Suppressor macrophage treated with lipopolysaccharide for 4 hours (primary cell): Measurements from ENCODE around the gene SLC35E2B.
A peak's percentile ranks its signal among the peaks of the same experiment; 100 is the strongest.

Experiments used
- DNase-seq: peaks from one replicate; pipeline ENCODE4 v3.0.0-alpha.2; 2020

SLC35E2B gene

GRCh38 chr1:1623181-1623630 is 69.4 kb downstream of the SLC35E2B start:
- DNase-seq: no peak

- DNase-seq: no peak
These were observed 69.9 kb downstream of the SLC35E2B start for GRCh38 chr1:1622788-1623094.

GRCh38 chr1:1622010-1622787 is 70.4 kb downstream of the SLC35E2B start:
- no peak for DNase-seq

- DNase-seq: no peak
These were observed 71.2 kb downstream of the SLC35E2B start for GRCh38 chr1:1621173-1622009.

- no peak for DNase-seq
These were observed 72.0 kb downstream of the SLC35E2B start for GRCh38 chr1:1620433-1621139.

GRCh38 chr1:1619917-1620361 is 72.7 kb downstream of the SLC35E2B start:
- peak; percentile 28 for DNase-seq

- no peak for DNase-seq
These were observed 74.1 kb downstream of the SLC35E2B start for GRCh38 chr1:1618396-1619068.

GRCh38 chr1:1617925-1618324 is 74.7 kb downstream of the SLC35E2B start:
- DNase-seq: no peak

- no peak for DNase-seq
These were observed 75.1 kb downstream of the SLC35E2B start for GRCh38 chr1:1617516-1617915.

GRCh38 chr1:1616838-1617237 is 75.8 kb downstream of the SLC35E2B start:
- DNase-seq: no peak

- DNase-seq: peak; percentile 61
These were observed 76.4 kb downstream of the SLC35E2B start for GRCh38 chr1:1616045-1616790.

GRCh38 chr1:1615256-1616044 is 77.1 kb downstream of the SLC35E2B start, which contains the start of gene MIB2:
MIB2 (plus strand) TSS chr1:1615500; CDS start chr1:1623453, 7,953 bp downstream.
- DNase-seq: peak; percentile 99

- no peak for DNase-seq
These were observed 77.7 kb downstream of the SLC35E2B start for GRCh38 chr1:1614954-1615255.

GRCh38 chr1:1614204-1614953 is 78.2 kb downstream of the SLC35E2B start:
- peak; percentile 96 for DNase-seq

GRCh38 chr1:1613509-1614082 is 79.0 kb downstream of the SLC35E2B start:
- no peak for DNase-seq

- no peak for DNase-seq
These were observed 80.5 kb downstream of the SLC35E2B start for GRCh38 chr1:1612104-1612400.

GRCh38 chr1:1610796-1611195 is 81.8 kb downstream of the SLC35E2B start:
- DNase-seq: no peak

GRCh38 chr1:1609822-1610485 is 82.6 kb downstream of the SLC35E2B start:
- no peak for DNase-seq
